B cell (primary cell): ENCODE data around the gene NOA1. TPM values are rescaled to one million over a fixed set of nuclear protein-coding genes. Genes with fewer than 3 reads are reported as not detected.

Experiments used
- ATAC-seq: fragments of 200-7000 bp; cut with Tn5 transposase; one replicate; pipeline ENCODE4 v1.10.0; 2021; ENCODE audit warnings: low read depth, mild to moderate bottlenecking, moderate number of reproducible peaks, moderate library complexity
- CTCF ChIA-PET: fragments of 350-600 bp; sonication (Branson Sonifier 250); formaldehyde crosslinking; loops from one replicate; lab custom pipeline; 2021; ENCODE audit warnings: antibody characterized with exemption, inconsistent platforms; lab: Charles Lee
- POLR2A ChIA-PET: fragments of 350-600 bp; sonication (Branson Sonifier 250); formaldehyde crosslinking; loops from one replicate; lab custom pipeline; 2021; ENCODE audit warnings: antibody characterized with exemption; lab: Charles Lee
- DNase-seq: peaks from one replicate; pipeline ENCODE4 v3.0.0; 2013
- H2AFZ ChIP-seq: 2 replicates; pipeline ENCODE4 v1.6.1; 2012; ENCODE audit warnings: mild to moderate bottlenecking, low read depth, low read length; ENCODE audit not compliant: insufficient read depth, poor library complexity, severe bottlenecking
- H3K27ac ChIP-seq, 2 donors: 1 replicate in 1 of 2; 2 replicates in 1 of 2; pipeline ENCODE4 v1.5.1; 2012 to 2013; ENCODE audit warnings: low read length in 2 of 2, mild to moderate bottlenecking in 2 of 2, moderate library complexity in 1 of 2
- H3K27me3 ChIP-seq, 4 experiments: fragments of 200-600 bp in 1 of 4; sonication (generic) in 1 of 4; replicated peaks in 1 of 4; 1 replicate in 2 of 4; 2 replicates in 2 of 4; pipeline versions ENCODE4 v1.6.1 to v1.7.0; 2013 to 2016; ENCODE audit warnings: low read length in 3 of 4, mild to moderate bottlenecking in 2 of 4, mixed read lengths in 1 of 4, moderate library complexity in 1 of 4; ENCODE audit not compliant: insufficient read depth in 4 of 4, control insufficient read depth in 3 of 4; ENCODE audit errors: control extremely low read depth in 1 of 4
- H3K36me3 ChIP-seq, 2 experiments: replicated peaks in 1 of 2; 1 replicate in 1 of 2; 2 replicates in 1 of 2; pipeline versions ENCODE4 v1.6.1 to v1.7.1; 2013; ENCODE audit warnings: low read length in 1 of 2; ENCODE audit not compliant: insufficient read depth in 2 of 2, control insufficient read depth in 1 of 2; ENCODE audit errors: control extremely low read depth in 1 of 2, extremely low read depth in 1 of 2
- H3K4me1 ChIP-seq, 2 donors: fragments of 200-600 bp in 1 of 2; sonication (generic) in 1 of 2; 1 replicate in 1 of 2; 2 replicates in 1 of 2; pipeline versions ENCODE4 v1.5.1 to v1.6.1; 2013 to 2017; ENCODE audit warnings: low read length in 2 of 2; ENCODE audit not compliant: control insufficient read depth in 2 of 2, insufficient read depth in 2 of 2
- H3K4me2 ChIP-seq: replicated peaks from 2 replicates; pipeline ENCODE3; 2012; ENCODE audit warnings: mild to moderate bottlenecking, low read depth, low read length; ENCODE audit not compliant: poor library complexity, severe bottlenecking
- H3K4me3 ChIP-seq, 5 experiments: fragments of 200-600 bp in 1 of 5; sonication (generic) in 1 of 5; 1 replicate in 3 of 5; 2 replicates in 2 of 5; pipeline versions ENCODE4 v1.5.1 to v1.7.0; 2011 to 2016; ENCODE audit warnings: low read length in 4 of 5, mild to moderate bottlenecking in 4 of 5, low read depth in 2 of 5, control low read depth in 1 of 5, moderate library complexity in 1 of 5; ENCODE audit not compliant: insufficient read depth in 1 of 5; ENCODE audit errors: control extremely low read depth in 1 of 5, extremely low read depth in 1 of 5
- H3K79me2 ChIP-seq: fragments of 200-600 bp; sonication (generic); one replicate; pipeline ENCODE4 v1.6.0; 2016; ENCODE audit warnings: low read length; ENCODE audit not compliant: control insufficient read depth, insufficient read depth
- H3K9ac ChIP-seq: fragments of 200-600 bp; sonication (generic); 2 replicates; pipeline ENCODE4 v1.6.1; 2017; ENCODE audit warnings: mild to moderate bottlenecking, low read length, moderate library complexity
- H3K9me3 ChIP-seq, 3 donors: one replicate each; pipeline versions ENCODE4 v1.6.1 to v1.7.1; 2013; ENCODE audit warnings: low read length in 2 of 3; ENCODE audit not compliant: control insufficient read depth in 2 of 3, insufficient read depth in 1 of 3; ENCODE audit errors: control extremely low read depth in 1 of 3
- H4K20me1 ChIP-seq: 2 replicates; pipeline ENCODE4 v1.6.0; 2012; ENCODE audit warnings: mild to moderate bottlenecking, low read length; ENCODE audit not compliant: insufficient read depth, control insufficient read depth, poor library complexity, severe bottlenecking
- H3K27ac Mint-ChIP-seq: one replicate; pipeline ENCODE4 v1.8.0; 2021; ENCODE audit warnings: mixed read lengths
- H3K27me3 Mint-ChIP-seq: one replicate; pipeline ENCODE4 v1.8.0; 2021; ENCODE audit warnings: mixed read lengths
- H3K4me1 Mint-ChIP-seq: one replicate; pipeline ENCODE4 v1.8.0; 2021; ENCODE audit warnings: mixed read lengths
- H3K4me3 Mint-ChIP-seq: one replicate; pipeline ENCODE4 v1.8.0; 2021; ENCODE audit warnings: mixed read lengths
- H3K9me3 Mint-ChIP-seq: one replicate; pipeline ENCODE4 v1.8.0; 2022; ENCODE audit warnings: mixed read lengths; ENCODE audit not compliant: insufficient read depth
- EZH2 ChIP-seq: IDR thresholded peaks from 2 replicates; pipeline ENCODE4 v1.6.1; 2012; ENCODE audit warnings: borderline replicate concordance, low read depth, mild to moderate bottlenecking, moderate library complexity, low read length; ENCODE audit not compliant: insufficient read depth, poor library complexity, severe bottlenecking
- WGBS: methylation state at CpG from one replicate; pipeline ENCODE4 v1.1.5; 2013; ENCODE audit warnings: missing lambda C conversion rate; ENCODE audit not compliant: insufficient coverage; 5-methylcytosine and 5-hydroxymethylcytosine counted together
- intact Hi-C: fragments of 100-400 bp; cut with micrococcal nuclease; formaldehyde crosslinking; loops from one replicate; pipeline ENCODE4 v1.10.0; 2022
- polyA minus RNA-seq: library from RNA; depleted of rRNA, polyadenylated mRNA; stranded (reverse); fragments of >200 nt; gene quantifications from 2 replicates; pipeline ENCODE4 v1.2.3, GENCODE V29; 2012
- polyA plus RNA-seq: library from polyadenylated mRNA; depleted of rRNA; stranded (reverse); fragments of >200 nt; gene quantifications from 2 replicates; pipeline ENCODE4 v1.2.3, GENCODE V29; 2012
- total RNA-seq, 2 donors: library from RNA; stranded (reverse); fragments of 120-200 nt in 1 of 2; gene quantifications; 1 replicate in 1 of 2; 2 replicates in 1 of 2; pipeline versions ENCODE4 v1.2.3 to v1.2.4, GENCODE V29; 2013 to 2022
- TF ChIP-seq, protein P1 (sequence below): fragments of 200-600 bp; IDR thresholded peaks from one replicate; pipeline ENCODE4 v1.8.0; 2022; ENCODE audit warnings: antibody characterized with exemption, mild to moderate bottlenecking

Gene NOA1
- total RNA-seq (22.7 and 24.0 TPM in 2 replicates), polyA plus RNA-seq (12.4 and 17.4 TPM in 2 replicates), polyA minus RNA-seq (26.9 and 27.3 TPM in 2 replicates)
- total RNA-seq (2013), result 17.6 TPM

GRCh38 chr4:56977321-56978012 lies at the start of gene NOA1:
TSS of gene NOA1 (minus strand) at chr4:56977606. CDS start at chr4:56977585, 21 bp downstream.
- Histone ChIP-seq H3K79me2 (peaks cover 78% of the 10 kb centered on the region), H3K9ac (peak within 1 kb of the TSS; percentile 88), H3K4me2 (peak within 1 kb of the TSS; percentile 95), H3K9me3 (no peaks in the 10 kb centered on the region), H3K4me3 (peak within 1 kb of the TSS; percentile 74 to 95 (median 91)), H3K36me3 (peaks cover 12 to 21% of the 10 kb centered on the region in 2 experiments), H3K27me3 (no peaks in the 10 kb centered on the region), H3K27ac (peak within 1 kb of the TSS; percentile 73 to 84), H4K20me1 (peaks cover 64% of the 10 kb centered on the region), H2AFZ (peak within 1 kb of the TSS; percentile 98), H3K4me1 (peaks cover 35 to 40% of the 10 kb centered on the region in 2 donors)
- H3K27ac Mint-ChIP-seq, result peak within 1 kb of the TSS; percentile 98
- intact Hi-C loops, result loop anchor here (1.0 to 5.0 kb wide), 8 partner anchors 70 to 1580 kb away; partner anchors contain the start of genes CEP135, CLOCK, EXOC1 and PPAT
- TF ChIP-seq EZH2, result no peak
- TF ChIP-seq, protein P1, sequence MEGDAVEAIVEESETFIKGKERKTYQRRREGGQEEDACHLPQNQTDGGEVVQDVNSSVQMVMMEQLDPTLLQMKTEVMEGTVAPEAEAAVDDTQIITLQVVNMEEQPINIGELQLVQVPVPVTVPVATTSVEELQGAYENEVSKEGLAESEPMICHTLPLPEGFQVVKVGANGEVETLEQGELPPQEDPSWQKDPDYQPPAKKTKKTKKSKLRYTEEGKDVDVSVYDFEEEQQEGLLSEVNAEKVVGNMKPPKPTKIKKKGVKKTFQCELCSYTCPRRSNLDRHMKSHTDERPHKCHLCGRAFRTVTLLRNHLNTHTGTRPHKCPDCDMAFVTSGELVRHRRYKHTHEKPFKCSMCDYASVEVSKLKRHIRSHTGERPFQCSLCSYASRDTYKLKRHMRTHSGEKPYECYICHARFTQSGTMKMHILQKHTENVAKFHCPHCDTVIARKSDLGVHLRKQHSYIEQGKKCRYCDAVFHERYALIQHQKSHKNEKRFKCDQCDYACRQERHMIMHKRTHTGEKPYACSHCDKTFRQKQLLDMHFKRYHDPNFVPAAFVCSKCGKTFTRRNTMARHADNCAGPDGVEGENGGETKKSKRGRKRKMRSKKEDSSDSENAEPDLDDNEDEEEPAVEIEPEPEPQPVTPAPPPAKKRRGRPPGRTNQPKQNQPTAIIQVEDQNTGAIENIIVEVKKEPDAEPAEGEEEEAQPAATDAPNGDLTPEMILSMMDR, result no peak
- DNase-seq (peak; percentile 99), ATAC-seq (peak; percentile 82)
- ChIA-PET POLR2A (interaction anchor here (0.9 to 3.4 kb wide), 6 partner anchors 12 to 1030 kb away, joined by 4 to 18 read pairs (median 10); partner anchors contain the start of genes AASDH, PAICS, PPAT and REST), CTCF (interaction anchor here (0.7 to 2.6 kb wide), 10 partner anchors 14 to 1582 kb away, joined by 3 to 14 read pairs (median 4); partner anchors contain the start of genes PAICS, PPAT, REST and TMEM165)
- under 1% methylated on average over 36 of the region's 51 CpGs for WGBS
- no peaks in the 10 kb centered on the region for H3K9me3 Mint-ChIP-seq
- no peaks in the 10 kb centered on the region for H3K27me3 Mint-ChIP-seq
- peaks cover 57% of the 10 kb centered on the region for H3K4me1 Mint-ChIP-seq
- H3K4me3 Mint-ChIP-seq, result peak within 1 kb of the TSS; percentile 100

GRCh38 chr4:57023104-57023503 lies 45.7 kb upstream of the NOA1 start:
- H3K27ac Mint-ChIP-seq, result no peak overlapping the region
- Histone ChIP-seq H3K27me3 (no peaks in the 10 kb centered on the region), H3K4me1 (no peaks in the 10 kb centered on the region), H3K9ac (no peak overlapping the region), H3K27ac (no peak overlapping the region), H3K9me3 (no peaks in the 10 kb centered on the region), H2AFZ (no peak overlapping the region), H3K4me3 (no peak overlapping the region), H3K36me3 (peaks cover 16 to 84% of the 10 kb centered on the region in 2 experiments), H3K4me2 (no peak overlapping the region), H4K20me1 (no peaks in the 10 kb centered on the region), H3K79me2 (no peaks in the 10 kb centered on the region)
- no peaks in the 10 kb centered on the region for H3K27me3 Mint-ChIP-seq
- ChIA-PET CTCF (no interaction called here), POLR2A (no interaction called here)
- no peaks in the 10 kb centered on the region for H3K4me1 Mint-ChIP-seq
- ATAC-seq, result no peak
- intact Hi-C loops, result no loop called here
- TF ChIP-seq, protein P1, result no peak
- TF ChIP-seq EZH2, result no peak
- H3K9me3 Mint-ChIP-seq, result no peaks in the 10 kb centered on the region
- H3K4me3 Mint-ChIP-seq, result no peak overlapping the region
- DNase-seq, result no peak
- WGBS, result 96% methylated on average over 3 of the region's 4 CpGs
